Upper lobe of left lung (tissue), 4 donors: ENCODE measurements around the gene TMEM164.

Experiments
- EP300 ChIP-seq, 4 donors: sonication (generic); formaldehyde crosslinking; IDR thresholded peaks; one replicate each; pipeline ENCODE4 v1.5.1; 2017; ENCODE audit warnings: antibody characterized with exemption in 4 of 4, control low read depth in 2 of 4
- POLR2A ChIP-seq, 4 donors: fragments of 450-650 bp; IDR thresholded peaks; one replicate each; pipeline ENCODE4 v1.5.1; 2016 to 2017; ENCODE audit warnings: antibody characterized with exemption in 4 of 4, mild to moderate bottlenecking in 2 of 4
- POLR2AphosphoS5 ChIP-seq, 2 donors: sonication (generic); formaldehyde crosslinking; IDR thresholded peaks; one replicate each; pipeline ENCODE4 v1.5.1; 2017; ENCODE audit warnings: antibody characterized with exemption in 2 of 2

DNA sequence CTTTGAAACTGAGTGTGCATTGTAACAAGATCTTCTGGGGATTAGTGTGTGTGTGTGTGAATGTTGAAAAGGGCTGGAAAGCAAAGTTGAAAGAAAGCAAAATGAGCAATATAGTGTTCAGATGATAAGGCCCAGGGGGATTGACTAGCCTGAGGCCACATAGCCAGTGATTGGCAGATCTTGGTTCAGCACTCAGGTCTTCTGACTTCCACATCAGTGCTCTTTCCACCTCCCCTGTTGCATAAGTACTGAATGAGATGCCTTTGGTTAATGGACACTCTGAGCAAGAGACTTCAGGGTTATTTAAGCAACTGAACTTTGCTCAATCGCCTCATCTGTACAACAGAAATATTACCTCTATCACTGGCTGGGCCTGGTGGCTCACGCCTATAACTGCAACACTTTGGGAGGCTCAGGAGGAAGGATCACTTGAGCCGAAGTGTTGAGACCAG lies 120.4 kb downstream of the TMEM164 start:
- no peak for TF ChIP-seq POLR2AphosphoS5 (IDR thresholded peaks at IDR 0.05)
- TF ChIP-seq EP300 (IDR thresholded peaks at IDR 0.05): no peak
- TF ChIP-seq POLR2A (IDR thresholded peaks at IDR 0.05): no peak
